ENCODE data around the gene QRICH1.
"Not testable (repeated sequence)": the region's sequence is repeated elsewhere in the genome, so short reads cannot be mapped to it uniquely, and the experiment has no call there.

Gene QRICH1

DNA sequence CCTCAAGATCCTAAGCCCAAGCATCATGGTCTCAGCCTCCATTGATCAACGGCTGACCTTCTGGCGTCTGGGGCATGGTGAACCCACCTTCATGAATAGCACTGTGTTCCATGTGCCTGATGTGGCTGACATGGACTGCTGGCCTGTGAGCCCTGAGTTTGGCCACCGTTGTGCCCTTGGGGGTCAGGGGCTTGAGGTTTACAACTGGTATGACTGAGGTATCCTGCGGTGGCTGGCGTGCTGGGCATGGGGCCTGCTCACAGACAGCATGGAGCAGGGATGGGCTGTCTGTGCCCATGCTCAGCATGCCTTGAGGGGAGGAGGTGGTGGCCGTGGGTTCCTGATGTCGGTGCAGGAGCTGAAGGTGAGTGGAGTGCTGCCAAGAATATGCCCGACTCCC is 78.8 kb downstream of the QRICH1 start:
- no peak for DNase-seq (ENCODE audit: low read depth)
- TF ChIP-seq, protein P1, sequence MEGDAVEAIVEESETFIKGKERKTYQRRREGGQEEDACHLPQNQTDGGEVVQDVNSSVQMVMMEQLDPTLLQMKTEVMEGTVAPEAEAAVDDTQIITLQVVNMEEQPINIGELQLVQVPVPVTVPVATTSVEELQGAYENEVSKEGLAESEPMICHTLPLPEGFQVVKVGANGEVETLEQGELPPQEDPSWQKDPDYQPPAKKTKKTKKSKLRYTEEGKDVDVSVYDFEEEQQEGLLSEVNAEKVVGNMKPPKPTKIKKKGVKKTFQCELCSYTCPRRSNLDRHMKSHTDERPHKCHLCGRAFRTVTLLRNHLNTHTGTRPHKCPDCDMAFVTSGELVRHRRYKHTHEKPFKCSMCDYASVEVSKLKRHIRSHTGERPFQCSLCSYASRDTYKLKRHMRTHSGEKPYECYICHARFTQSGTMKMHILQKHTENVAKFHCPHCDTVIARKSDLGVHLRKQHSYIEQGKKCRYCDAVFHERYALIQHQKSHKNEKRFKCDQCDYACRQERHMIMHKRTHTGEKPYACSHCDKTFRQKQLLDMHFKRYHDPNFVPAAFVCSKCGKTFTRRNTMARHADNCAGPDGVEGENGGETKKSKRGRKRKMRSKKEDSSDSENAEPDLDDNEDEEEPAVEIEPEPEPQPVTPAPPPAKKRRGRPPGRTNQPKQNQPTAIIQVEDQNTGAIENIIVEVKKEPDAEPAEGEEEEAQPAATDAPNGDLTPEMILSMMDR (conservative IDR thresholded peaks at IDR 0.05; ENCODE audit: control insufficient read depth, insufficient read depth, low read depth, low read length): no peak
- no peak overlapping the region for H3K4me3 ChIP-seq (ENCODE audit: control insufficient read depth, low read depth, low read length)

- TF ChIP-seq, protein P1 (conservative IDR thresholded peaks at IDR 0.05; ENCODE audit: control insufficient read depth, insufficient read depth, low read depth, low read length): peak; percentile 72
- H3K4me3 ChIP-seq (ENCODE audit: control insufficient read depth, low read depth, low read length): no peak overlapping the region
- DNase-seq (ENCODE audit: low read depth): peak; percentile 41
These were observed 79.9 kb downstream of the QRICH1 start for GRCh38 chr3:49013738-49014660.

GRCh38 chr3:49013113-49013737 is 80.6 kb downstream of the QRICH1 start:
- DNase-seq (ENCODE audit: low read depth): no peak
- TF ChIP-seq, protein P1 (conservative IDR thresholded peaks at IDR 0.05; ENCODE audit: control insufficient read depth, insufficient read depth, low read depth, low read length): no peak
- H3K4me3 ChIP-seq (ENCODE audit: control insufficient read depth, low read depth, low read length): no peak overlapping the region

DNA sequence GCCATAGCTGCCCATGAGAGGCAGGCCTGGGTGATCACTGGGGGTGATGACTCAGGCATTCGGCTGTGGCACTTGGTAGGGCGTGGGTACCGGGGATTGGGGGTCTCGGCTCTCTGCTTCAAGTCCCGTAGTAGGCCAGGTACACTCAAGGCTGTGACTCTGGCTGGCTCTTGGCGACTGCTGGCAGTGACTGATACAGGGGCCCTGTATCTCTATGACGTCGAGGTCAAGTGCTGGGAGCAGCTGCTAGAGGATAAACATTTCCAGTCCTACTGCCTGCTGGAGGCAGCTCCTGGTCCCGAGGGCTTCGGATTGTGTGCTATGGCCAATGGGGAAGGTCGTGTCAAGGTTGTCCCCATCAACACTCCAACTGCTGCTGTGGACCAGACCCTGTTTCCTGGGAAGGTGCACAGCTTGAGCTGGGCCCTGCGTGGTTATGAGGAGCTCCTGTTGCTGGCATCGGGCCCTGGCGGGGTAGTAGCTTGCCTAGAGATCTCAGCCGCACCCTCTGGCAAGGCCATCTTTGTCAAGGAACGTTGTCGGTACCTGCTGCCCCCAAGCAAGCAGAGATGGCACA is 81.3 kb downstream of the QRICH1 start:
- no peak overlapping the region for H3K4me3 ChIP-seq (ENCODE audit: control insufficient read depth, low read depth, low read length)
- TF ChIP-seq, protein P1 (conservative IDR thresholded peaks at IDR 0.05; ENCODE audit: control insufficient read depth, insufficient read depth, low read depth, low read length): no peak
- DNase-seq (ENCODE audit: low read depth): no peak

- TF ChIP-seq, protein P1 (conservative IDR thresholded peaks at IDR 0.05; ENCODE audit: control insufficient read depth, insufficient read depth, low read depth, low read length): no peak
- H3K4me3 ChIP-seq (ENCODE audit: control insufficient read depth, low read depth, low read length): no peak overlapping the region
- no peak for DNase-seq (ENCODE audit: low read depth)
These were observed 84.5 kb downstream of the QRICH1 start for GRCh38 chr3:49009396-49009795.

DNA sequence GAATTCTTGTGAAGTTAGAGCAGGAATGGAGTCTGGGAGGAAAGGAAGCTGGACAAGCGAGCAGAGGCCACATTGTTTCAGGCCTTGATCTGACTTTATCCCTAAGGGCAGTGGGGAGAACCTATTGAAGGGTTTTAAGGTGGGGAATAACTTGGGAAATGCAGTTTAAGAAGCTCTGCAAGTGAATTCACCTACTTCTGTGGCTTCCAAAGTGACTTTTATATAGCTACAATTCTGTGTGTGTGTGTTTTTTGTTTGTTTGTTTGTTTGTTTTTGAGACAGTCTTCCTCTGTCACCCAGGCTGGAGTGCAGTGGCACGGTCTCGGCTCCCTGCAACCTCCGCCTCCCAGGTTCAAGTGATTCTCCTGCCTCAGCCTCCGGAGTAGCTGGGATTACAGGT is 85.2 kb downstream of the QRICH1 start:
- peak overlapping the region; percentile 65 for H3K4me3 ChIP-seq (ENCODE audit: control insufficient read depth, low read depth, low read length)
- not testable (repeated sequence) for DNase-seq (ENCODE audit: low read depth)
